Neutrophil (primary cell): ENCODE data around the gene MERTK.

Source experiments
- H3K27ac ChIP-seq: fragments of 200-600 bp; sonication (generic); 2 replicates; pipeline ENCODE4 v1.5.1; 2016; ENCODE audit warnings: mild to moderate bottlenecking, moderate library complexity
- H3K27me3 ChIP-seq: fragments of 200-600 bp; sonication (generic); 2 replicates; pipeline ENCODE4 v1.6.0; 2016; ENCODE audit warnings: mild to moderate bottlenecking
- H3K36me3 ChIP-seq: fragments of 200-600 bp; sonication (generic); 2 replicates; pipeline ENCODE4 v1.5.1; 2017
- H3K4me1 ChIP-seq, 2 experiments: fragments of 200-600 bp in 1 of 2; sonication (generic) in 1 of 2; 1 replicate in 1 of 2; 2 replicates in 1 of 2; pipeline versions ENCODE4 v1.5.1 to v1.6.1; 2013 to 2016; ENCODE audit warnings: low read depth in 1 of 2, low read length in 1 of 2, mild to moderate bottlenecking in 1 of 2, moderate library complexity in 1 of 2; ENCODE audit not compliant: control insufficient read depth in 1 of 2, insufficient read depth in 1 of 2
- H3K4me3 ChIP-seq, 2 experiments: fragments of 200-600 bp in 1 of 2; sonication (generic) in 1 of 2; 1 replicate in 1 of 2; 2 replicates in 1 of 2; pipeline ENCODE4 v1.5.1; 2013 to 2016; ENCODE audit warnings: low read depth in 1 of 2, low read length in 1 of 2, mild to moderate bottlenecking in 1 of 2, moderate library complexity in 1 of 2
- H3K9me3 ChIP-seq: fragments of 200-600 bp; sonication (generic); 2 replicates; pipeline ENCODE4 v1.5.1; 2016
- TF ChIP-seq, protein P1 (sequence below): fragments of 200-600 bp; sonication (generic); IDR thresholded peaks from 2 replicates; pipeline ENCODE4 v1.5.1; 2016; ENCODE audit warnings: antibody characterized with exemption

Gene MERTK

DNA sequence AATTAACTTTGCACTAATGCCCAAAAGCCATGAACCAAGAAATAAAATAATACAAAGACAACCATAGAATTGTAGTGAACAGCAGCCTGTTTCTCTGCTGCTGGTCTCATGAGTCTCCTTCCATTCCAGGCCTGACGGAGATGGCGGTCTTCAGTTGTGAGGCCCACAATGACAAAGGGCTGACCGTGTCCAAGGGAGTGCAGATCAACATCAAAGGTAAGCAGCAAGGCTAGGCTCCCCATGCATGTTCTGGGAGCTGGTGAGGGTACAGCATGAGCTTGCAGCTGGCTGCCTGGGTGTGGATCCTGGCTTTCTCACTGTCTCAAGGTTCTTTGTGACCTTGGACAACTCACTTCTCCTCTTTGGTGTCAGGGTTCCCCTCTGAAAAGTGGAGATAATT is 66.7 kb downstream of the MERTK start:
- no peaks in the 10 kb centered on the region for H3K9me3 ChIP-seq
- H3K4me1 ChIP-seq = no peaks in the 10 kb centered on the region
- no peaks in the 10 kb centered on the region for H3K27me3 ChIP-seq
- no peaks in the 10 kb centered on the region for H3K36me3 ChIP-seq
- H3K27ac ChIP-seq = no peak overlapping the region
- no peak overlapping the region for H3K4me3 ChIP-seq
- TF ChIP-seq, protein P1, sequence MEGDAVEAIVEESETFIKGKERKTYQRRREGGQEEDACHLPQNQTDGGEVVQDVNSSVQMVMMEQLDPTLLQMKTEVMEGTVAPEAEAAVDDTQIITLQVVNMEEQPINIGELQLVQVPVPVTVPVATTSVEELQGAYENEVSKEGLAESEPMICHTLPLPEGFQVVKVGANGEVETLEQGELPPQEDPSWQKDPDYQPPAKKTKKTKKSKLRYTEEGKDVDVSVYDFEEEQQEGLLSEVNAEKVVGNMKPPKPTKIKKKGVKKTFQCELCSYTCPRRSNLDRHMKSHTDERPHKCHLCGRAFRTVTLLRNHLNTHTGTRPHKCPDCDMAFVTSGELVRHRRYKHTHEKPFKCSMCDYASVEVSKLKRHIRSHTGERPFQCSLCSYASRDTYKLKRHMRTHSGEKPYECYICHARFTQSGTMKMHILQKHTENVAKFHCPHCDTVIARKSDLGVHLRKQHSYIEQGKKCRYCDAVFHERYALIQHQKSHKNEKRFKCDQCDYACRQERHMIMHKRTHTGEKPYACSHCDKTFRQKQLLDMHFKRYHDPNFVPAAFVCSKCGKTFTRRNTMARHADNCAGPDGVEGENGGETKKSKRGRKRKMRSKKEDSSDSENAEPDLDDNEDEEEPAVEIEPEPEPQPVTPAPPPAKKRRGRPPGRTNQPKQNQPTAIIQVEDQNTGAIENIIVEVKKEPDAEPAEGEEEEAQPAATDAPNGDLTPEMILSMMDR = no peak

DNA sequence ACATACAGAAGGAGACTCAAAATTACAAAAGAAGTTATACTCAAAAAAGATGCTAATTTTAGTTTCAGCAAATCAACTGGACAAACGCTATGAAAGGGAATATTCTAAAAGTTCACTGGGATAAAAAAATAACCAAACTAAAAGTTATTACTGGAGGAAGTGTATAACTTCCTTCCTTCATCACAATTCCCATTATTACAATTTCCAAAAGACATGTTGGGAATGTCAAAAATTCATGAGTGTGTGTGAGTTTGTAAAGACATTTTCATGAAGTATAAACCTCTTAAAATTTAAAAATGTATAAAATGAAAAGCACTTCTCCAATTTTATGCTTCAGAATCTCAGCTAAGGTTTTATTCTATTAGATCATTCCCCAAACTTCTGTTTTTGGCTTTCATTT is 67.8 kb downstream of the MERTK start:
- no peaks in the 10 kb centered on the region for H3K27me3 ChIP-seq
- H3K36me3 ChIP-seq = no peaks in the 10 kb centered on the region
- TF ChIP-seq, protein P1 = no peak
- no peaks in the 10 kb centered on the region for H3K4me1 ChIP-seq
- H3K9me3 ChIP-seq = no peaks in the 10 kb centered on the region
- H3K27ac ChIP-seq = no peak overlapping the region
- H3K4me3 ChIP-seq = no peak overlapping the region

DNA sequence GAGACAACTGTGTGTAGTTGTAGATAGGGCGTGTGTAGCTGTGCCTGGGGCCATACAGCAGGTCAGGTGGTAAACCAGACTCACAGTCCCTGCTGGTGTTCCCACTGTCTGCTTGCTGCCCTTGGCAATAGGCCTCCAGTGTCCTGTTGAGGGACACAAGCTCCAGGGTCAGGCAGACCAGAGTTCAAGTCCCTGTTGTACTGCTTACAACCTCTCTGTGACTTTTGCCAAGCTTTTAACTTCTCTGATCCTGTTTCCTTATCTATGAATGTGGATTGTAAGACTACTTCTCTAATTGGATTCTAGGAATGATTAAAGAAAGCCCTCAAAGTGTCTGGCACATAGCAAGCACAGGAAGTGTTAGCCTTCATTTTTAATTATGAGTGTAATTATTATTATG is 68.6 kb downstream of the MERTK start:
- Histone ChIP-seq H3K4me1 (no peaks in the 10 kb centered on the region), H3K9me3 (no peaks in the 10 kb centered on the region), H3K27ac (no peak overlapping the region), H3K27me3 (no peaks in the 10 kb centered on the region), H3K36me3 (no peaks in the 10 kb centered on the region), H3K4me3 (no peak overlapping the region)
- TF ChIP-seq, protein P1 = no peak

DNA sequence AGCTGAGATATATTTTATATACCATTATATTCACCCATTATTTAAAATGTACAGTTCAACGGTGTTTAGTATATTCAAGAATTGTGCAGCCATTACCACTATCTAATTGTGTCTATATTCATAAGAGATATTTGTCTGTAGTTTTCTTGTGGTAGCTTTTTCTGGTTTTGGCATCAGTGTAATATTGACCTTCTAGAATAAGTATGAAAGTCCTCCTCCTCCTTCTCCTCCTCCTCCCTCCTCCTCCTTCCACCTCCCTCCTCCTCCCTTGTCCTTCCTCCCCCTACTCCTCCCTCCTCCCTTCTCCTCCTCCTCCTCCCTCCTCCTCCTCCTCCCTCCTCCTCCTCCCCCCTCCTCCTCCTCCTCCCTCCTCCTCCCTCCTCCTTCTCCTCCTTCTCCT is 72.0 kb downstream of the MERTK start:
- no peaks in the 10 kb centered on the region for H3K27me3 ChIP-seq
- no peaks in the 10 kb centered on the region for H3K36me3 ChIP-seq
- H3K27ac ChIP-seq = no peak overlapping the region
- TF ChIP-seq, protein P1 = no peak
- peaks cover 0 to 7% of the 10 kb centered on the region in 2 experiments for H3K4me1 ChIP-seq
- H3K4me3 ChIP-seq = no peak overlapping the region
- no peaks in the 10 kb centered on the region for H3K9me3 ChIP-seq

DNA sequence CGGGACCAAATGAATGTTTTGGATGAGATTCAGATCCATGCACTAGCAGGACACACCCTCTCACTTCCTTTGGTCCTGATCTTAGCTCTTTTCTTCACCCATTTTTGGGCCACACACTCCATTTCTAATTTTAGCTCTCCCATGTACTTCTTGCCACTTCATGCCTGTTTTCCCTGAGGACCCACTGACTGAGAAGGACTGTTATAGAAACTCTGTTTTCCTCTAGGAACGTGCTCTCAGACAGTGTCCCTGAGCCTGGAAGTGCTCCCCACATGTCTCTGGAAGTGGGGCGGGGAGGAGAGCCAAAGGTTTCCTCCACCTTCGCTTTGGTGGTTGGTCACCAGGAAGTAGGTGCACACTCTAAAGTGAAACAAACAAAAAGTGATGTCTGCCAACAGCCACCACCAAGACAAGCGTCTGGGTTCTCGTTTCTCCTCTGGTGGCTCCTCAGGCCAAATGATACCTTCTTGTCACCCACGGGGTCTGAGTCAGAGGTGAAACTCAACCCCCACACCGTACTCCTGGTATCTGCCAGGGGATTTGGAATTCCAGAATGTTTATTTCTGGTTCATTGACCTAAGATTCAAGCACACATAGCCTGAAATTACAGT is 74.7 kb downstream of the MERTK start:
- H3K27ac ChIP-seq = no peak overlapping the region
- TF ChIP-seq, protein P1 = no peak
- H3K9me3 ChIP-seq = no peaks in the 10 kb centered on the region
- H3K4me3 ChIP-seq = no peak overlapping the region
- H3K27me3 ChIP-seq = no peaks in the 10 kb centered on the region
- H3K4me1 ChIP-seq = peaks cover 0 to 7% of the 10 kb centered on the region in 2 experiments
- no peaks in the 10 kb centered on the region for H3K36me3 ChIP-seq
